Measurements from ENCODE around the gene DIAPH2.

- TF ChIP-seq CTCF (IDR thresholded peaks at IDR 0.05) (no peak), EP300 (IDR thresholded peaks at IDR 0.05; ENCODE audit: low read depth) (no peak), POLR2AphosphoS5 (IDR thresholded peaks at IDR 0.05) (no peak), POLR2A (IDR thresholded peaks at IDR 0.05) (no peak)
Measured at GRCh38 chrX:97366237-97366636, 681.6 kb downstream of the DIAPH2 start.
